ENCODE measurements around the gene HES7.

HES7 gene

DNA sequence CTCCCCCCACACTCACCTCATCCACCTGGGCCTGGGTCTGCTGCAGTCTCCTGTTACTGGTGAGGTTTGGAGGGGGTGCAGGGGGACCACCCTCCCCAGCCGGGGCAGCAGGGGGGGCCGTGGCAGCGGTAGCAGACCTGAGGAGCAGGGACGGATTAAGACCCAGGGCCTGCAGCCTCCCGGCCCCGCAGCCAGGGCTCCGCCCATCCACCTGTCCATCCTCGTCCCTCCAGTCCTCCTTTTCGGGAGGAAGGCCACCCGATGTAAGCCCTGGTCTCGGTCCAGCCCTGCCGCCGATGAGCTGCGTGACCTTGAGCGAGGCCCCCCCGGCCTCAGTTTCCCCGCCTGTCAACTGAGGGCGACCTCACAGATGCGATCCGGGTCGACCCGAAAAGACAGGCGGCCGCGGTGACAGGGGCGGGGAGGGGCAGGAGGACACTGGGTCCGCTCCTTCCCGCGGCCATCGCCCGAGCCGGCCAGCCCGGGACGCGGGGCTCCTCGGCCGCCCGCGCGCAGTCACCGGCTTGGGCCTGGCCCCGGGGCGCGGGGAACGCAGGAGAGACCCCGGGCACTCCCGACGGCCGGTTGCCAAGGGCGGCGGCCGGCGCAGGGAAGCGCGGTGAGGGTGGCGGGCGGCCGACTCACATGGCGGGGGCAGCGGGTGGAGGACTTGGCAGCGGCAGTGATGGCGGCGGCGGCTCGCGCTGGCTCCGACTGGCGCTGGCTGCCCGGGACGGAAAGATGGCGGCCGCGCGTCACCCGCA is 38.5 kb upstream of the HES7 start, which contains the start of gene VAMP2:
VAMP2 (minus strand) TSS at position 716 of the 764 bp plus-strand sequence; CDS start at position 647, 69 bp downstream.
- Histone ChIP-seq H3K9me3 (ENCODE audit: control insufficient read depth in 2 of 2, low read length in 2 of 2) (no peaks in the 10 kb centered on the region), H3K9ac (ENCODE audit: low read depth in 1 of 2, low read length in 2 of 2) (peak within 1 kb of the TSS; percentile 96 to 100), H3K4me1 (ENCODE audit: control insufficient read depth in 2 of 2, insufficient read depth in 2 of 2, low read length in 2 of 2) (peaks cover 41 to 43% of the 10 kb centered on the region in 2 donors), H3K4me3 (ENCODE audit: low read length in 2 of 2) (peak within 1 kb of the TSS; percentile 82 to 89), H3K27me3 (ENCODE audit: control insufficient read depth in 2 of 2, insufficient read depth in 2 of 2, low read length in 2 of 2) (no peaks in the 10 kb centered on the region), H3K36me3 (ENCODE audit: control insufficient read depth in 2 of 2, insufficient read depth in 2 of 2, low read length in 2 of 2) (peaks cover 16 to 17% of the 10 kb centered on the region in 2 donors), H3K27ac (ENCODE audit: low read depth in 2 of 2, low read length in 2 of 2) (peak within 1 kb of the TSS; percentile 95 to 99)

DNA sequence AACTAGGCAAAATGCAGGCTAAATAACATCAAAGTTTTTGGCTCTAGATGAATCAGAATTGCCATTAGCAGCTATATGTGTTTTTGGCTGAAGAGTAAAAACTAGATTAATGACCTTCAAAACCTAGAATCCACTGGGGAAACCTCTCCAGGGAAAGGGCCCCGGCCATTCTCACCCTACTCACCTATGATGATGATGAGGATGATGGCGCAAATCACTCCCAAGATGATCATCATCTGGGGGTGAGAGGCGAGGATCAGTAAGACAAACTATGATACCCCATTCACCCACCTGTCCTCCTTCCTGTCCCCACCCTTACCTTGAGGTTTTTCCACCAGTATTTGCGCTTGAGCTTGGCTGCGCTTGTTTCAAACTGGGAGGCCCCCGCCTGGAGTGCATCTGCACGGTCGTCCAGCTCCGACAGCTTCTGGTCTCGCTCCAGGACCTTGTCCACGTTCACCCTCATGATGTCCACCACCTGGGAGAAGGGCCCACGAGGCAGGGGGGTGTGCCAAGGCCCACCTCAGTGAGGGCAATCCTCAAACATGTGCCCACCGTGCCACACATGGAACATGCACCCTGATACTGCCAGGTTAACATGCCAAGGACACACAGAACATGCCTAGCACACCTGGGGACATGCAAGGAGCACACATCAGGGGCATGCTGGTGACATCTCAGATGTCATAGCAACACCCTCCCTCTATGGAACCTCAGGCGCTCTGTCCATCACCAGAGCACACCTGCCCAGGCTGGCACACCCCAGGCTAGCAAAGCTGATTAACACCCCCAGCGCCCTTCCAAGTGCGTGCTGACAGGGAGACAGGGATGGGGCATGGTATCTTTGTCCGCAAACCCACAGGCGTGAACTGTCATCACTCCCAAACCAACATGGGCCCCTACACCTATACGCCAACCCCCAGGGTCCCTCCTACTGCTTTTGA is 37.7 kb upstream of the HES7 start:
- Histone ChIP-seq H3K9ac (ENCODE audit: low read depth in 1 of 2, low read length in 2 of 2) (peak overlapping the region; percentile 96 to 100), H3K4me1 (ENCODE audit: control insufficient read depth in 2 of 2, insufficient read depth in 2 of 2, low read length in 2 of 2) (peaks cover 47 to 48% of the 10 kb centered on the region in 2 donors), H3K27me3 (ENCODE audit: control insufficient read depth in 2 of 2, insufficient read depth in 2 of 2, low read length in 2 of 2) (no peaks in the 10 kb centered on the region), H3K9me3 (ENCODE audit: control insufficient read depth in 2 of 2, low read length in 2 of 2) (no peaks in the 10 kb centered on the region), H3K4me3 (ENCODE audit: low read length in 2 of 2) (peak overlapping the region; percentile 82 to 89), H3K27ac (ENCODE audit: low read depth in 2 of 2, low read length in 2 of 2) (peak overlapping the region; percentile 95 to 99), H3K36me3 (ENCODE audit: control insufficient read depth in 2 of 2, insufficient read depth in 2 of 2, low read length in 2 of 2) (peaks cover 16 to 17% of the 10 kb centered on the region in 2 donors)

DNA sequence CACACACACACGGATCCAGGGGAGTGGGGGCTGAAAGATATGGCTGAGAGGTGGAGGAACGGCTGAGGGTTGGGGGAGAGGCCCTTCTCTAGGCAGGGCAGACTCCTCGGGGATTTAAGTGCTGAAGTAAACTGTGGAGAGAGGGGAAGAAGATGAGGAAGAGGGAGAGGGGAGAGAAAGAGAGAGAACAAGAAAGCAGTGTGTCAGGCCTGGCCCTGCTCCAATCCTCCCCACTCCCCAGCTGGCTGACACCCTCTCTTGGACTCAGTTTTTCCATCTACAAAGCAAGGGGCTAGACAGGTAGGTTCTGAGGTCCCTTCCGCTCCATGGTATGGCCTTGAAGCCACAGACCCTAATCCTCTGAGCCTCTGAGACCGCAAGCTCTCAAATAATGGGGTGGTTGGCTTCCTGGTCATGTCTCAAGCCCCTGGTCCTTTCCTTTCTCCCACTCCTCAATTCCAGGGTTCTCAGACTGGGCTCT is 36.9 kb upstream of the HES7 start:
- peak overlapping the region in 1 of 2 donors; percentile 23 for H3K4me3 ChIP-seq (ENCODE audit: low read length in 2 of 2)
- H3K27ac ChIP-seq (ENCODE audit: low read depth in 2 of 2, low read length in 2 of 2), result peak overlapping the region; percentile 95 to 99
- H3K36me3 ChIP-seq (ENCODE audit: control insufficient read depth in 2 of 2, insufficient read depth in 2 of 2, low read length in 2 of 2), result peaks cover 16 to 17% of the 10 kb centered on the region in 2 donors
- peak overlapping the region; percentile 3 to 100 for H3K9ac ChIP-seq (ENCODE audit: low read depth in 1 of 2, low read length in 2 of 2)
- no peaks in the 10 kb centered on the region for H3K9me3 ChIP-seq (ENCODE audit: control insufficient read depth in 2 of 2, low read length in 2 of 2)
- no peaks in the 10 kb centered on the region for H3K27me3 ChIP-seq (ENCODE audit: control insufficient read depth in 2 of 2, insufficient read depth in 2 of 2, low read length in 2 of 2)
- H3K4me1 ChIP-seq (ENCODE audit: control insufficient read depth in 2 of 2, insufficient read depth in 2 of 2, low read length in 2 of 2), result peaks cover 49 to 51% of the 10 kb centered on the region in 2 donors

DNA sequence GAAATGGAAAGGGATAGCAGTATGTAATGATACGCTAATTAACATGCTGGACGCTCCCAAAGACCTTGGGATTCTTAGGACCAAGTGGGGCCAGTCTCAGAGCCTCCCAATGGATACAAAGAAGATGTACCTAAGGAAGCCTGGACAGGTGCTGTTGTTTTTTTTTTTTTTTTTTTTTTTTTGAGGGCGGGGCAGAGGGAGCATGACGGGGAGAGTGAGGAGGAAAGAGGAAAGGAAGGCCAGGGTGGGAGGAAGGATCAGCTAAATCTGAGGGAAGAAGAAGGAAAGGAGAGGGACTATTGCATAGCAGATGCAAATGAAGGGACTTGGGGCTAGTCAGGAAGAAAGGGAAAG is 36.3 kb upstream of the HES7 start:
- peak overlapping the region in 1 of 2 donors; percentile 100 for H3K9ac ChIP-seq (ENCODE audit: low read depth in 1 of 2, low read length in 2 of 2)
- peak overlapping the region; percentile 10 to 26 for H3K27ac ChIP-seq (ENCODE audit: low read depth in 2 of 2, low read length in 2 of 2)
- peaks cover 55% of the 10 kb centered on the region in 2 donors for H3K4me1 ChIP-seq (ENCODE audit: control insufficient read depth in 2 of 2, insufficient read depth in 2 of 2, low read length in 2 of 2)
- no peaks in the 10 kb centered on the region for H3K27me3 ChIP-seq (ENCODE audit: control insufficient read depth in 2 of 2, insufficient read depth in 2 of 2, low read length in 2 of 2)
- no peaks in the 10 kb centered on the region for H3K9me3 ChIP-seq (ENCODE audit: control insufficient read depth in 2 of 2, low read length in 2 of 2)
- H3K36me3 ChIP-seq (ENCODE audit: control insufficient read depth in 2 of 2, insufficient read depth in 2 of 2, low read length in 2 of 2), result peaks cover 16 to 17% of the 10 kb centered on the region in 2 donors
- H3K4me3 ChIP-seq (ENCODE audit: low read length in 2 of 2), result no peak overlapping the region

DNA sequence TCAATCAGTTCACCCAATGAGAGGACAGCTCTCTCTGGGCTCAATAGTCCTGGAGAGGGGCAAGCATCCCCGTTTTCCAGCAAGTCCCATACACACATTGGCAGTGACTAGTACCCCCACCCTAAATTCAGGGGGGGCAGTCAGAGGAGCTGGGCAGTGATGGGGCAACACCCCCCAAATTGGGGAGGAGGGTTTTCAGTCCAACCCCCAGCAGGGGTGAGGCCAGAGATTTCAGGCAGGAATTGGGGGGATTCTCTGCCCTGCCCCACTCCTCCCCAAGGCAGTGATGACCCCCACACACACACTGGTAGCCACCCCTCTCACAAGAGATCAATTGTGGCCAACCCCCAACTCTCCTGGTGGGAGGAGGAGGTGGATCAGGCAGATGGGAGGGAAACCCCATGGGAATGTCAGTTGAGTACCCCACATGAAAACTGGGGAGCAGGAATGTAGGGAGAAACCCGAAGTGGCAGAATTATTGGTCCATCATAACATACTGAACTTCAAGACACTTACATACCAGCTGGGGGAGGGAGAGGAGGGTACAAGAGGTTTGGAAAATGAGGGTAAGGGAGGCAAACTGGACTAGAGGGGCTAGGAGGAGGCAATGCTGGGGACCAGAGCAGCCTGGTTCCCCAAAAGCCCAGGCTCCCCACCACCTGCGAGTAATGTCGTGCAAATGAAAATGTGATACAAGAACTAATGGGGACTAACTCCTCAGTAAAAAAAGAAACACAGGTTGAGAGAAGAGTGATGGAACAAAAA is 35.7 kb upstream of the HES7 start:
- Histone ChIP-seq H3K36me3 (ENCODE audit: control insufficient read depth in 2 of 2, insufficient read depth in 2 of 2, low read length in 2 of 2) (peaks cover 16 to 17% of the 10 kb centered on the region in 2 donors), H3K27ac (ENCODE audit: low read depth in 2 of 2, low read length in 2 of 2) (peak overlapping the region in 1 of 2 donors; percentile 16), H3K9me3 (ENCODE audit: control insufficient read depth in 2 of 2, low read length in 2 of 2) (no peaks in the 10 kb centered on the region), H3K27me3 (ENCODE audit: control insufficient read depth in 2 of 2, insufficient read depth in 2 of 2, low read length in 2 of 2) (no peaks in the 10 kb centered on the region), H3K4me1 (ENCODE audit: control insufficient read depth in 2 of 2, insufficient read depth in 2 of 2, low read length in 2 of 2) (peaks cover 57 to 59% of the 10 kb centered on the region in 2 donors), H3K4me3 (ENCODE audit: low read length in 2 of 2) (no peak overlapping the region), H3K9ac (ENCODE audit: low read depth in 1 of 2, low read length in 2 of 2) (peak overlapping the region in 1 of 2 donors; percentile 21)

DNA sequence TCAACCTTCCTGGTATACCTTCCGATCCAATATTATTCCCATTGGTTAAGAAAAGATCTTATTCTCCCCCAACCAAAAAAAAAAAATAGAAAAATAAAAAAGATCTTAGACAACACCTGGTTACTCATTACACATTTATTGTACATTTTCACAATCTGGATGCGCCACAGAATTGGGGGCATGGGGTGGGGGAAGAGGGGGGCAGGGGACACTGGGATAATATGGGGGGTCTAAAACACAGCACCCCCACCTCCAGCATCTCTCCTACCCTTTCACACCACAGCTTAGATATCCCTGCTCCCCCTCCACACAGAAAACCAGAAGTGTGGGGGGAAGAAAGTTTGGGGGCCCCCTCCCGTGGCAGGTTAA is 35.1 kb upstream of the HES7 start:
- Histone ChIP-seq H3K9me3 (ENCODE audit: control insufficient read depth in 2 of 2, low read length in 2 of 2) (no peaks in the 10 kb centered on the region), H3K27me3 (ENCODE audit: control insufficient read depth in 2 of 2, insufficient read depth in 2 of 2, low read length in 2 of 2) (no peaks in the 10 kb centered on the region), H3K4me3 (ENCODE audit: low read length in 2 of 2) (no peak overlapping the region), H3K4me1 (ENCODE audit: control insufficient read depth in 2 of 2, insufficient read depth in 2 of 2, low read length in 2 of 2) (peaks cover 53 to 60% of the 10 kb centered on the region in 2 donors), H3K36me3 (ENCODE audit: control insufficient read depth in 2 of 2, insufficient read depth in 2 of 2, low read length in 2 of 2) (peaks cover 16 to 17% of the 10 kb centered on the region in 2 donors), H3K27ac (ENCODE audit: low read depth in 2 of 2, low read length in 2 of 2) (peak overlapping the region; percentile 88 to 90), H3K9ac (ENCODE audit: low read depth in 1 of 2, low read length in 2 of 2) (peak overlapping the region in 1 of 2 donors; percentile 21)

DNA sequence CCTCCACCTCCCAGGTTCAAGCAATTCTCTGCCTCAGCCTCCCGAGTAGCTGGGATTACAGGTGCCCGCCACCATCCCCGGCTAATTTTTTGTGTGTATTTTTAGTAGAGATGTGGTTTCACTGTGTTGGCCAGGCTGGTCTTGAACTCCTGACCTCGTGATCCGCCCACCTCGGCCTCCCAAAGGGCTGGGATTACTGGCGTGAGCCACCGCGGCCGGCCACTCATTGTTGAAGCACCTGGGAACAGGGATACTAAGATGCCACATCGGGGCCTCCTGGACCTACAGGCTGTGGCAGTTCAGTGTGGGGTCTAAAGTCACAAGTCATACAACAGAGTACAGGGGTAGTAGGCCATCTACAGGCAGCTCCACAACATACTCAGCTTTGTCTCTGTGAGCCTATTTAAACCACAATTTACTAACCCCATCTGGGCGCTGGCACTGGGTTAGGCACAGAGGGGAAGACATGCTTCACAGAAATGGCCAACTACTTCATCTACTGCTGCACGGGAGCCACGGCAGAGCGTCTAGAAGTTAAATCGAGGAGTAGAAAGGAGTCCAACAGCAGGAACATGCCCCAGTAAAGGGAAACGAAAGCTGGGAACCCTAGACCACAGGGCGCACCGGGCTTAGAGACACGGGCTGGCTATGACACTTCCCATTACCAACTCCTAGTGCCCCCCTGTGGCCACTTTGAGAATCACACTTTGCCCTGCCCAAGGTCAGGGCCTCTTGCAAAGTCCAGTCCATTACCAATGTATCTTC is 34.5 kb upstream of the HES7 start:
- no peaks in the 10 kb centered on the region for H3K27me3 ChIP-seq (ENCODE audit: control insufficient read depth in 2 of 2, insufficient read depth in 2 of 2, low read length in 2 of 2)

DNA sequence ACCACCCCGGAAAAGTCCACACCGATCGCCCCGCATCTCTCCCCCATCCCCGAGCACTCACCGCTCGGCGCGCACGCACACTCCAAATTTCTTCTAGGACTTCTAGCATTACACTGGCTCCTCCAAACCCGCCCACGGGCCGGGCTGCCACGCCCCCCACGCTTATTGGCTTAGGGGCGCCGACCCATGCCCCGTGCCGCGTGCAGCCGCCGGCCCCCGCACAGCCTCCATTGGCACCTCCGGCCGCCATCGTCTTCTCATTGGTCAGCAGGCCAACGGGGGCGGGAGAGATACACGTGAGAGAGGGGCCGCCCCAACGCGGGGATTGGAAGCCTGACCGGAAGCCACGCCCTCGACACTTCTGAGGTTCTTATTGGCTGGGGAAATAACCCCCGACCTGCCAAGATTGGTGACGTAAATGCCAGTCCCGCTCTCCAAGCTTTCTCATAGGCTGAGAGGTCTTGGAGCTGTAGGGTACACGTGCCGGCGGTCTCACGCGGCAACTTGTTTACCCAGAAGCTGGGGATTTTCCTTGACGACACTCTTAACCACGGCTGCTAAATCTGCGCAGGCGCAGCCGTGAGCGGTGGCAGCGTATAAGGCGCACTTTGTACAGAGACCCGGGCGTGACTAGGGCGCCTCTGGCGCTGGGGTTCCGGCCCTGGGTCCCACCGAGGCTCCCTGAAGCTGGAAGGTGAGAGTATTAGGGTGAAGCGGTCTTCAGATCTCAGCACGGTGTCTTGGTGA is 32.5 kb upstream of the HES7 start:
- peak overlapping the region; percentile 98 to 100 for H3K27ac ChIP-seq (ENCODE audit: low read depth in 2 of 2, low read length in 2 of 2)

More for the DNA sequence above, 34.5 kb upstream of the HES7 start:
- H3K36me3 ChIP-seq (ENCODE audit: control insufficient read depth in 2 of 2, insufficient read depth in 2 of 2, low read length in 2 of 2), result peaks cover 16 to 17% of the 10 kb centered on the region in 2 donors
- peaks cover 50 to 61% of the 10 kb centered on the region in 2 donors for H3K4me1 ChIP-seq (ENCODE audit: control insufficient read depth in 2 of 2, insufficient read depth in 2 of 2, low read length in 2 of 2)
- H3K9ac ChIP-seq (ENCODE audit: low read depth in 1 of 2, low read length in 2 of 2), result peak overlapping the region; percentile 47 to 69
- H3K4me3 ChIP-seq (ENCODE audit: low read length in 2 of 2), result peak overlapping the region in 1 of 2 donors; percentile 20
- no peaks in the 10 kb centered on the region for H3K9me3 ChIP-seq (ENCODE audit: control insufficient read depth in 2 of 2, low read length in 2 of 2)
- H3K27ac ChIP-seq (ENCODE audit: low read depth in 2 of 2, low read length in 2 of 2), result peak overlapping the region; percentile 88 to 90

More for the DNA sequence above, 32.5 kb upstream of the HES7 start:
- Histone ChIP-seq H3K9ac (ENCODE audit: low read depth in 1 of 2, low read length in 2 of 2) (peak overlapping the region; percentile 97 to 100), H3K9me3 (ENCODE audit: control insufficient read depth in 2 of 2, low read length in 2 of 2) (no peaks in the 10 kb centered on the region), H3K27me3 (ENCODE audit: control insufficient read depth in 2 of 2, insufficient read depth in 2 of 2, low read length in 2 of 2) (no peaks in the 10 kb centered on the region), H3K4me3 (ENCODE audit: low read length in 2 of 2) (peak overlapping the region; percentile 95 to 99), H3K4me1 (ENCODE audit: control insufficient read depth in 2 of 2, insufficient read depth in 2 of 2, low read length in 2 of 2) (peaks cover 57 to 66% of the 10 kb centered on the region in 2 donors), H3K36me3 (ENCODE audit: control insufficient read depth in 2 of 2, insufficient read depth in 2 of 2, low read length in 2 of 2) (peaks cover 18% of the 10 kb centered on the region in 2 donors)
